Stimulated activated CD4-positive, alpha-beta T cell treated with anti-CD3 and anti-CD28 coated beads, Interleukin-1b, Interleukin-23, amount 100 ng/mL, for 1 hour (primary cell): ENCODE data around the gene ATF1.
"Not testable (repeated sequence)": the region's sequence is repeated elsewhere in the genome, so short reads cannot be mapped to it uniquely, and the experiment has no call there.

ENCODE experiments used
- DNase-seq, 2 donors: peaks; one replicate each; pipeline ENCODE4 v3.0.0-alpha.2; 2020; ENCODE audit warnings: low read depth in 2 of 2

ATF1 gene

DNA sequence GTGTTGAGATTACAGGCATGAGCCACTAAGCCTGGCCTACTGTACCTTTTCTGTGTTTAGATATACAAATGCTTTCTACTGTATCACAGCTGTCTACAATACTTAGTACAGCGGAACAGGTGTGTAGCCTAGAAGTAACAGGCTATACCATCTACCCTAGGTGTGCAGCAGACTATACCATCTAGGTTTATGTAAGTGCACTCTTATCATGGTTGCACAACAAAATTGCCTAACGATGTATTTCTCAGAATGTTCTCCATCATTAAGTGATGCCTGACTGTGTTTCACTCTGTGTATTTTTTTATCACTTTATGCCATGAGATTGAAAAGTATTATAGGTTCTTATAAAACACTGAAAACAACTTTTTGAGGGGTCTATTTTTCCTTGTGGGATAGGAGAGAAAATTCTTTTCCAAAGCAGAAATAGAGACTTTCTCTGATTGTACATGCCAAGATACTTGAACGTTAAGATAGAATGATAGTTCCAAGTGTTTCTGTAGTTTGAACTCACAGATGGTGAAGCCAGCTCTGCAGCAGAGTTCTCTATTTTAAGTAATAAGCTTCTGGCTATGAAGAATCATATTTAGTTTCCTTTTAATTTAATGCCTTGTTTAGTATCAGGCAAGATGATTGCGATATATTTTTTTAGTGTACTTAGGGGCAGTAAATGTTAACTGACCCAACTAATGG is 95.9 kb downstream of the ATF1 start:
- DNase-seq, result no peak

DNA sequence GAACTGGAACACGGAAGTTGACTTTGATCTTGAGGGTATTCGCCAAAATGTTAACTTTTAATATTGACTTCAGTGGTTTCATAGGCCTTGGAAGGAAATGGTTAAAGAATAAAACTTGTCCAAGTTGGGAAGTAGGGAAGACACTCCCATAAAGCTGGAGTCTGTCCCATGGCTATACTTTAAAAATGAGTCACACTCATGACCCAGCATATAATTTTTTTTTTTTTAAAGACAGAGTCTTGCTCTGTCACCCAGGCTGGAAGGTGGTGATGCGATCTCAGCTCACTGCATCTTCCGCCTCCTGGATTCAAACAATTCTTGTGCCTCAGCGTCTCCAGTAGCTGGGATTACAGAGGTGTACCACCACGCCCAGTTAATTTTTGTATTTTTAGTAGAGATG is 98.4 kb downstream of the ATF1 start:
- no peak for DNase-seq

DNA sequence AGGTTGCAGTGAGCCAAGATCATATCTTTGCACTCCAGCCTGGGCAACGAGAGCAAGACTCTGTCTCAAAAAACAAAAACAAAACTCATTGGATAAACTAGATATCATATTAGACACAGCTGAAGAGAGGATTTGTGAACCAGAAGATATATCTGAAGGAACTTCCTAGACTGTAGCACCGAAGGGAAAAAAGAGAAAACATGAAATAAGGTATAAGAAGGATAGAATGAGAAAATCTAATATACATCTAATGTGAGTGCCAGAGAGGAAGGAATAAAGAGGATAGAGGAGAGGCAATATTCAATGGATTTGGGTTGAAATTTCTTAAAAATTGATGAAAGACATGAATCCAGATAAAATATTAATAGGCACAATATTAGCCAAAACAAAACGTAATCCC is 101.4 kb downstream of the ATF1 start:
- no peak for DNase-seq

DNA sequence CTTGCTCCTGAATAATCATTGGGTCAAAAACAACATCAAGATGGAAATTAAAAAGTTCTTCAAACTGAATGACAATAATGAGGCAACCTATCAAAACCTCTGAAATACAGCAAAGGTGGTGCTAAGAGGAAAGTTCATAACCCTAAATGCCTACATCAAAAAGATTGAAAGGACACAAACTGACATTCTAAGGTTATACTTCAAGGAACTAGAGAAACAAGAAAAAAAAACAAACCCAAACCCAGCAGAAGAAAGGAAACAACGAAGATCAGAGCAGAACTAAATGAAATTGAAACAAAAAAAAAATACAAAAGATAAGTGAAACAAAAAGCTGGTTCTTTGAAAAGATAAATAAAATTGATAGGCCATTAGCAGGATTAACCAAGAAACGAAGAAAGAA is 105.0 kb downstream of the ATF1 start:
- DNase-seq, result not testable (repeated sequence)
